Brain microvascular endothelial cell (primary cell): Measurements from ENCODE around the gene LDLRAD4.

Experiments
- DNase-seq: peaks from one replicate; pipeline ENCODE4 v3.0.0-alpha.2; 2020
- H3K27ac ChIP-seq: fragments of 250-450 bp; sonication (Bioruptor Pico); 2 replicates; pipeline ENCODE4 v1.5.1; 2020; ENCODE audit warnings: mild to moderate bottlenecking, moderate library complexity
- H3K27me3 ChIP-seq: fragments of 250-450 bp; sonication (Bioruptor Pico); replicated peaks from 2 replicates; pipeline ENCODE4 v1.5.1; 2020; ENCODE audit warnings: mild to moderate bottlenecking
- H3K36me3 ChIP-seq: fragments of 250-450 bp; sonication (Bioruptor Pico); replicated peaks from 2 replicates; pipeline ENCODE4 v1.5.1; 2020; ENCODE audit warnings: mild to moderate bottlenecking
- H3K4me3 ChIP-seq: 2 replicates; pipeline ENCODE4 v1.5.1; 2011; ENCODE audit warnings: low read depth, mild to moderate bottlenecking, control low read depth, low read length, moderate library complexity
- CTCF ChIP-seq: IDR thresholded peaks from 2 replicates; pipeline ENCODE4 v1.5.1; 2011; ENCODE audit warnings: low read depth, mild to moderate bottlenecking, moderate library complexity, low read length, control low read depth, inconsistent platforms; ENCODE audit errors: missing control alignments
- in situ Hi-C: cut with HindIII; loops from 2 replicates; pipeline ENCODE4 v1.10.0; 2017; ENCODE audit warnings: low sequenced_read_pairs, low pct_ligation_motif_present

LDLRAD4 gene

GRCh38 chr18:13315000-13315399 is 96.4 kb downstream of the LDLRAD4 start:
- TF ChIP-seq CTCF, result no peak
- H3K4me3 ChIP-seq, result no peak overlapping the region
- H3K27ac ChIP-seq, result no peak overlapping the region
- H3K36me3 ChIP-seq, result no peaks in the 10 kb centered on the region
- DNase-seq, result no peak
- H3K27me3 ChIP-seq, result no peaks in the 10 kb centered on the region
- in situ Hi-C loops, result no loop called here

- Histone ChIP-seq H3K4me3 (no peak overlapping the region), H3K36me3 (no peaks in the 10 kb centered on the region), H3K27me3 (no peaks in the 10 kb centered on the region), H3K27ac (no peak overlapping the region)
- TF ChIP-seq CTCF, result no peak
- DNase-seq, result no peak
- in situ Hi-C loops, result no loop called here
Observed at GRCh38 chr18:13316063-13316462, 97.5 kb downstream of the LDLRAD4 start.

- no peaks in the 10 kb centered on the region for H3K27me3 ChIP-seq
- H3K36me3 ChIP-seq, result no peaks in the 10 kb centered on the region
- TF ChIP-seq CTCF, result no peak
- in situ Hi-C loops, result no loop called here
- no peak for DNase-seq
- no peak overlapping the region for H3K27ac ChIP-seq
- no peak overlapping the region for H3K4me3 ChIP-seq
Observed at GRCh38 chr18:13317801-13318200, 99.2 kb downstream of the LDLRAD4 start.

- Histone ChIP-seq H3K4me3 (no peak overlapping the region), H3K36me3 (no peaks in the 10 kb centered on the region), H3K27me3 (no peaks in the 10 kb centered on the region), H3K27ac (no peak overlapping the region)
- no peak for DNase-seq
- in situ Hi-C loops, result no loop called here
- TF ChIP-seq CTCF, result no peak
Observed at GRCh38 chr18:13318731-13319501, 100.4 kb downstream of the LDLRAD4 start.

- in situ Hi-C loops, result no loop called here
- Histone ChIP-seq H3K27ac (no peak overlapping the region), H3K36me3 (no peaks in the 10 kb centered on the region), H3K27me3 (no peaks in the 10 kb centered on the region), H3K4me3 (no peak overlapping the region)
- DNase-seq, result no peak
- TF ChIP-seq CTCF, result no peak
Observed at GRCh38 chr18:13319629-13320028, 101.1 kb downstream of the LDLRAD4 start.

GRCh38 chr18:13320096-13320495 is 101.5 kb downstream of the LDLRAD4 start:
- no peaks in the 10 kb centered on the region for H3K27me3 ChIP-seq
- no peak for TF ChIP-seq CTCF
- in situ Hi-C loops, result no loop called here
- no peaks in the 10 kb centered on the region for H3K36me3 ChIP-seq
- H3K4me3 ChIP-seq, result no peak overlapping the region
- no peak overlapping the region for H3K27ac ChIP-seq
- DNase-seq, result no peak
